GM18502 (cell line): Measurements from ENCODE around the gene NKX6-1.
A peak's percentile ranks its signal among the peaks of the same experiment; 100 is the strongest.

Experiments used
- ATAC-seq: cut with Tn5 transposase; IDR thresholded peaks from one replicate; pipeline ENCODE4 v1.9.1; 2021; ENCODE audit warnings: mild to moderate bottlenecking; ENCODE audit not compliant: unreplicated experiment, poor library complexity

NKX6-1 gene

GRCh38 chr4:84499624-84499982, 511 bp upstream of the NKX6-1 start:
- no peak for ATAC-seq

DNA sequence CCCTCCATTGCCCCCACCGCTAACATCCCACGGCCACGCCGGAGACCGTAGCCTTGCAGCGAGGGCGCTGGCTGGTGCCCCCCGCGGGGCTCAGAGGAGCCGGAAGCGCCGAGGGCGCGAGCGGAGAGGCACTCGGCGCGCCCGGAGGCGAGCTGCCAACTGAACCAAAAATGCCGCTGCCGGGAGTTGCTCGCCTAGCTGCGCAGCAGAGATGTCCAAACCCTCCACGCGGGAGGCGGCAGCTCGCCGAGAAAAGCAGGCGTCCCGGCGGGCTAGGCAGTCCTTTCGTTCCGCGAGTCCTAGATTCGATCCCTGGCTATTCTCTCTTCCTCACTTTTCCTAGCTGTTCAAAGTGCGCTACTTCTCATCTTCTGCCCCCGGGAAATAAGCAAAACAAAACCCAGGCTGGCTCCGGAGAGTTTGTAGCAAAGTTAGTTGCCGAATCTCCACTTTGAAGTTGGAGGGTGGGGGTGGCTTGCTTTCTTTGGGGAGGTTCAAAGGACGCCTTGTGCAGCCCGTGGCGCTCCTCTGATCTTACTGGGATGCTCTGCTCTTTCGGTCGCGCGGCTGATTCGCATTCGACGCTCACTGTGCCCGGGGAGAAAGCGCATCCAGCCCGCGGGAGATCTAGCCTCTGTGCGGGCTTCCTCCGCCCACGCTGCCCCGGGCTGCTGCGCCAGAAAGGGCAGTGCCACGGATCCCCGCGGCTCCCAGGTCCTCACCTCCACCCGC, 723 bp downstream of the NKX6-1 start:
- no peak for ATAC-seq

DNA sequence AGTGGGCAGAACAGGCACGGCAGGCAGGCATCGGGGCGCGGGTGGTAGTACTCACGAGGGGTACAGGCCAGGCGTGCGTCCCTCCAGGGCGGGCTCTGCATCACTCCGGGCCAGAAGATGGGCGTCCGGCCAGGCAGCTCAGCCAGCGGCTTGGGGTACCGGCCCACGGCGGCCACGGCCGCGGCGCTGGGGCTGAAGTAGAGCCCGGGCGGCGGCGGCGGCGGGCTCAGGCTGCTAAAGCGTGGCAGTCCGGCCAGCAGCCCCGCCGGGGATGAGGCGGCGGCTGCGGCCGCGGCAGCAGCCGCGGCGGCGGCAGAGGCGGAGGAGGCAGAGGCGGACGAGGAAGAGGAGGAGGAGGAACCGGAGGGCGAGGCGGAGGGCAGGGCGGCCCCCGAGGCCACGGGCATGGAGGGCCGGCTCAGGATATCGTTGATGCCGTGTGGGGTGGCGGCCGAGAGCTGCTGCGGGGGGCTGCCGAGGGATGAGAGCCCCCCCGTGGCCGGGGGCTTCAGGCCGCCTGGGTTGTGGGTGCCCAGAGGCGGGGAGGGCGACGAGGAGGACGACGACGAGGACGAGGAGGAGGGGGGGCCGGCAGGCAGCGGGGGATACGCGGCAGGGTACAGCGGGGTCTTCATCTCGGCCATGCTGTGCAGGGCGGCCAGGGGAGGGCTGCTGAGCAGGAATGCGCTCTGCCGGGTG, 1.4 kb downstream of the NKX6-1 start:
- no peak for ATAC-seq

GRCh38 chr4:84496706-84497503, 2.2 kb downstream of the NKX6-1 start:
- ATAC-seq: no peak

DNA sequence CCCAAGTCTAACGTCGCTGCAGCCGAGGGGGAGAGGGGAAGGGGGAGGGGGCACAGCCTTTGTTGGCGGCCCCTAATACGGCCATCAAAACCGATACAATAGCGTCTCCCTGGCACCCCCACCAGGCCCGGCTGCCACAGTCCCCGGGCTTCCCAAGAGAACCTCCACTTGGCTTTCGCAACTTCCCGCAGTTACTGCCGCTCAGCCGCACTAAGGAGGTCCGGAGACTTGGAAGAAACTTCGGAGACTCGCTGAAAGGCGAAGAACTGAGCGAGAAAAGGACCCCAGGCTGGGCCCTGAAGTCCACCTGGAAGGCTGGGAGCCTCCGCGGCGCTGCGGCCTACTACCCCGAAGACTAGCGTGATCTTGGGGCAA, 2.8 kb downstream of the NKX6-1 start:
- no peak for ATAC-seq

DNA sequence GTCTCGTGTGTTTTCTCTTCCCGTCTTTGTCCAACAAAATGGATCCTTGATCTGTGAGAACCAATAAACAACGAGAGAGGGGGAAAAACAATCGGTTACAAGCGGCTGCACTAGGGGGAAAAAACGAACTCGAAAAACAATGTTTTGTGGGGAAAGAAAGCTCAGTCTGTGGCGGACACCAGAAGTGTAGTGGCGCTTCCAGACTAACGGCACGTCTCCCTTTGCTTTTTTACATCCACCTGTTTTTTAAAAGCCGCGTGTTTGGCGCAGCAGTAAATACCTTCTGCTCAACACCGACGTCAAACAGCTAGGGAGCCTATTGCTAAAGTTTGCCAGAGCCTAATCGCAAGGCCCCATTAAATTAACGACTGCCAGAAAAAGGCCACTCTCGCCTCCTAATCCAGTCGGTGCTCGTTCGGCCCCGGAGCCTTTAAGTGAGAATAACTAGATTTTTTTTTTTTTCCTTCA, 3.3 kb downstream of the NKX6-1 start:
- ATAC-seq: no peak

- no peak for ATAC-seq
These were observed 3.8 kb downstream of the NKX6-1 start for GRCh38 chr4:84495118-84495793.

GRCh38 chr4:84494531-84494930, 4.6 kb downstream of the NKX6-1 start:
- ATAC-seq: no peak

GRCh38 chr4:84494076-84494475, 5.0 kb downstream of the NKX6-1 start:
- no peak for ATAC-seq

- peak; percentile 61 for ATAC-seq
These were observed 5.8 kb downstream of the NKX6-1 start for GRCh38 chr4:84493092-84493850.

DNA sequence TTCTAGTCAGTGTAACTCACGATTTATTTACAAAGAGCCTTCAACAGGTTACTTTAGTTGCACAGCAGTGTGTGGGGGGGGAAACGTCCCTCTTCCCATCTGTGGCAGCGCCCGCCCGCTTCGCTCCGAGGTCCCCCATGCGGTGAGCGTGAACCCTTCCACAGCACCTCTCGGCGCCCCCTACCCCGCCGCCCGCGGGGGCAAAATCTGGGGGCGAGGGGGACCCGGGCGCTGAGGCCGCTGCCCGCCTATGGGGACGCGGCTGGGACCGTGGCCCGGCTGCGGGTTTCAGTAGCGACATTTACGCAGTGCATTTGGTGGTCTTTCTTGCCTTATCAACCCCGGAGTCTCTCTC, 6.4 kb downstream of the NKX6-1 start:
- ATAC-seq: no peak

- ATAC-seq: no peak
These were observed 6.8 kb downstream of the NKX6-1 start for GRCh38 chr4:84492290-84492689.

DNA sequence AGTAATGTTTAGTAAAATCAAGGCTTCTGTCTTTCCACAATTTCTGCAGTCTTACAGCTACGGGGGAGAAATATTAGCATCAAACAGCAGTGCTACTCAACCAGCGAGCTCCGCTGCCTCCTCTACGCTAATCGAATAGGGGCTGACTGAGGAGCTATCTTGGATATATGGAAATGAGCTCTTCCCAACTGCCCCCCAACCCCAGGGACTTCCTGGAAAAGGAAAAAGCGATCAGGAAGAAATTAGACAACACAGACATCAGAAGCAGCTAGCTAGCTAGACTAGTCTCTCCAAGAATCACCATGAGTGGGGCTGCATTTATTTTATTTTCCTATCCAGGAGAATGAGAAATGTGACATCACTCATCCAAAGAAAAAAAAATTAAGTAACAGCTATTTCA, 7.6 kb downstream of the NKX6-1 start:
- ATAC-seq: no peak

DNA sequence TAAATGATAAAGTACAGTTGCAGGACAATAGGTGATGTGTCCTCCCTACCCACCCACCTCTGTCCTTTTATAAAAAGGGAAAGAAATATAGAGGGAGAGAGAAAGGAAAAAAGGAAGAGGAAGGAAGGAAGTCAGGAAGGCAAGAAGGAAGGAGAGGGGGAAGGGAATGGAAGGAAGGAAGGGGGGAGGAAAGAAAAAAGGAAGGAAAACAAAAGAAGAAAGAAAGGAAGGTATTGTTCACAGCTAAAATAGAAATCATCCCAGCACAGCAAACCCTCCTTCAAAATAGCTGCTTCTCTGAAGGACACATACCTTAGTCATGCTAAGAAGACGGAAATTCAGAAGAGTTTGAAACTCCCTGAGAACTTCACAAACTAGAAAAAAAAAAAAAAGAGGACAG, 8.4 kb downstream of the NKX6-1 start:
- ATAC-seq: no peak

- no peak for ATAC-seq
These were observed 14.9 kb downstream of the NKX6-1 start for GRCh38 chr4:84484236-84484635.

DNA sequence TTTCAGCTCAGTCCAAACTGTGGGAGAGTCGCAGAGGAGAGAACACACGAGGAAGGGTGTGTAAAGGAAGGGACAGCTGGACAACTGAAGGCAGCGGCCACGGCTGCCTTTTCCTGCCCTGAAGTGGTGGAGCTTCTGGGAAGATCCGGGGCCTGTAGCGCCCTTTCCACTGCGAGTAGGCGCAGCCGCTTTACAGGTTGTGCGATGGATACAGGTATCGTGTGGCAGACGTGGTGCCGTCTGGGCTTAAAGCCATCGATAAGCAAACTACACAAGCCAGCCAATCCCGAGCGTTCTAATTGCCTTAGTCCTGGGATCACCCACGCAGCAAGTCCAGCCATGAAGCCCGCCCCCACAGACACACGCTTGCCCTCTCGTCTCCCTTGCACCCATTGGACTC, 15.4 kb downstream of the NKX6-1 start:
- ATAC-seq: no peak

DNA sequence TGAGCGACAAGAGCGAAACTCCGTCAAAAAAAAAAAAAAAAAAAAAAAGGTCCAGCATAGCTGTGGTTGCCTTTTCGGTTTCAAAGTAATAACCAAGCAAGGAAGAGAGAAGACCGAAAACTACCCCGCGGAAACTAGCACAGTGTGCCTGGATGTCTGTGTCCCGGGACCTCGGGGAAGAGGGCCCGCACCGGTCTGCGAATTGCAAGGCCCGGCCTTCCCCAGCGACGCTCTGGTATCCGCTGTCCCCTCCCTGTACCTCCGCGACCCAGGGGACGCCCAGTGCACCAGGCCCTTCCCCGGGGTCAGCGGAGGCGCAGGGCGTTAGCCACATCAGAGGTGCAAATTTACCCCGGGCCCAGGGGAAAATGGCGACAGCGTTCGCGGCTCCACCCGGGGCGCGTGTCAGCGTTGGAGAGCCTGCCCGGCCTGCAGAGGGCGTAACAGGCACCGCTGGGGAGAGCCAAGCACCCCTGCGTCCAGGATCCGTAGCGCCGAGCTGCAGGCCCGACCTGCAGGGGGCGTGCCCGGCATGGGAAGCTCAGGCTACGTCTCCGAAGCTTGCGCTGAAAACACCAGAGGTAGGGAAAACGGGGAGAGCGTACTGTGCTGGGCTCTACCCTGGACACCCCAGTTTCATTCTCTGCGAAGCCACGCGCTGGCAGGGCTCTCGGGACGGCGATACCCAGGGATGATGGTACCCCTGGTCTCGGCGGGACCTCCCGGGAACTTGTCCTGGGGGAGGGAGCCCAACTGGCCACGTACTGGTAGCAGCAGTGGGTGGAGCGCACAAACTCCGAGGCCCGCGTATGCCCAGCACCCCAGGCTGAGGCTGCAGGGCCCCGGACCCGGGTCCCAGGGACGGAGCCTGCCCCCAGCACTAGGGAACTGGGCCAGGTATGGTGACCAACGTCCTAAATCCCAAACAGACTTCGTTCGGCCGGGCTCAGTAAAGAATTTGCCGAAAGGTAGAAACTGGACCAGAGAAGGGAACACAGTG, 16.2 kb downstream of the NKX6-1 start:
- no peak for ATAC-seq

GRCh38 chr4:84481860-84482245, 17.2 kb downstream of the NKX6-1 start:
- ATAC-seq: no peak
